Dermis microvascular lymphatic vessel endothelial cell (primary cell): ENCODE measurements around the gene LCMT1. TPM values are rescaled to one million over a fixed set of nuclear protein-coding genes. Genes with fewer than 3 reads are reported as not detected.
"Not testable (repeated sequence)": the region's sequence is repeated elsewhere in the genome, so short reads cannot be mapped to it uniquely, and the experiment has no call there.

Experiments
- DNase-seq, 2 donors: peaks; one replicate each; pipeline versions ENCODE4 v3.0.0 to v3.0.0-alpha.2; 2010; ENCODE audit warnings: low read depth in 2 of 2
- total RNA-seq: library from RNA; depleted of rRNA; stranded (reverse); fragments of >200 nt; gene quantifications from 2 replicates; pipeline ENCODE4 v1.2.1, GENCODE V29; 2014

The LCMT1 gene
- 22.5 and 23.8 TPM in 2 replicates for total RNA-seq

- peak; percentile 96 to 98 for DNase-seq
Measured at GRCh38 chr16:25111403-25112166, at the start of gene LCMT1. Gene LCMT1 (plus strand): TSS chr16:25111742. CDS start chr16:25111884, 142 bp downstream.

- no peak for DNase-seq
Measured at GRCh38 chr16:25063102-25063501, 48.4 kb upstream of the LCMT1 start.

- no peak for DNase-seq
Measured at GRCh38 chr16:25063865-25064264, 47.7 kb upstream of the LCMT1 start.

GRCh38 chr16:25064281-25064680, 47.3 kb upstream of the LCMT1 start:
- DNase-seq: not testable (repeated sequence)

GRCh38 chr16:25064937-25065336, 46.6 kb upstream of the LCMT1 start:
- DNase-seq: no peak

- no peak for DNase-seq
Measured at GRCh38 chr16:25065899-25066298, 45.6 kb upstream of the LCMT1 start.

GRCh38 chr16:25066426-25066746, 45.2 kb upstream of the LCMT1 start:
- no peak for DNase-seq

- peak in 1 of 2 donors; percentile 73 for DNase-seq
Measured at GRCh38 chr16:25066747-25067631, 44.6 kb upstream of the LCMT1 start.

GRCh38 chr16:25073854-25074253, 37.7 kb upstream of the LCMT1 start:
- DNase-seq: no peak

GRCh38 chr16:25078386-25078978, 33.1 kb upstream of the LCMT1 start:
- no peak for DNase-seq

- no peak for DNase-seq
Measured at GRCh38 chr16:25079637-25080378, 31.7 kb upstream of the LCMT1 start.

- DNase-seq: no peak
Measured at GRCh38 chr16:25080420-25081131, 31.0 kb upstream of the LCMT1 start.

GRCh38 chr16:25081702-25082101, 29.8 kb upstream of the LCMT1 start:
- DNase-seq: no peak

GRCh38 chr16:25083065-25083464, 28.5 kb upstream of the LCMT1 start:
- DNase-seq: no peak

GRCh38 chr16:25083701-25084100, 27.8 kb upstream of the LCMT1 start:
- no peak for DNase-seq

GRCh38 chr16:25084797-25085196, 26.7 kb upstream of the LCMT1 start:
- no peak for DNase-seq

GRCh38 chr16:25087761-25088160, 23.8 kb upstream of the LCMT1 start:
- no peak for DNase-seq

- no peak for DNase-seq
Measured at GRCh38 chr16:25089351-25089750, 22.2 kb upstream of the LCMT1 start.

- DNase-seq: no peak
Measured at GRCh38 chr16:25092441-25092840, 19.1 kb upstream of the LCMT1 start.

GRCh38 chr16:25093208-25094061, 18.1 kb upstream of the LCMT1 start:
- DNase-seq: no peak
